Parathyroid adenoma (tissue), 2 donors: Measurements from ENCODE around the gene ZMYND15.
A peak's percentile ranks its signal among the peaks of the same experiment; 100 is the strongest.
"Not testable (repeated sequence)": the region's sequence is repeated elsewhere in the genome, so short reads cannot be mapped to it uniquely, and the experiment has no call there.

ENCODE experiments used
- H2AFZ ChIP-seq: fragments of 300-600 bp; sonication (generic); one replicate; pipeline ENCODE4 v1.7.0; 2017; ENCODE audit warnings: antibody characterized with exemption, mild to moderate bottlenecking
- H3K27ac ChIP-seq: fragments of 300-600 bp; sonication (generic); one replicate; pipeline ENCODE4 v1.7.0; 2017
- H3K27me3 ChIP-seq: fragments of 300-600 bp; sonication (generic); one replicate; pipeline ENCODE4 v1.7.0; 2017; ENCODE audit warnings: low read length; ENCODE audit not compliant: control insufficient read depth, insufficient read depth
- H3K36me3 ChIP-seq: fragments of 300-600 bp; sonication (generic); one replicate; pipeline ENCODE4 v1.7.0; 2017; ENCODE audit warnings: low read length; ENCODE audit not compliant: control insufficient read depth, insufficient read depth
- H3K4me1 ChIP-seq: fragments of 300-600 bp; sonication (generic); one replicate; pipeline ENCODE4 v1.7.0; 2017; ENCODE audit warnings: control low read depth
- H3K4me2 ChIP-seq: fragments of 300-600 bp; sonication (generic); one replicate; pipeline ENCODE4 v1.7.0; 2017; ENCODE audit warnings: low read length
- H3K4me3 ChIP-seq: fragments of 300-600 bp; sonication (generic); one replicate; pipeline ENCODE4 v1.7.0; 2017; ENCODE audit warnings: low read depth, low read length
- H3K79me2 ChIP-seq: fragments of 300-600 bp; sonication (generic); one replicate; pipeline ENCODE4 v1.7.0; 2017; ENCODE audit warnings: control low read depth
- H3K9ac ChIP-seq: fragments of 300-600 bp; sonication (generic); one replicate; pipeline ENCODE4 v1.7.0; 2017; ENCODE audit warnings: mild to moderate bottlenecking
- H3K9me3 ChIP-seq: fragments of 300-600 bp; sonication (generic); one replicate; pipeline ENCODE4 v1.7.0; 2017; ENCODE audit warnings: low read length; ENCODE audit not compliant: control insufficient read depth
- CTCF ChIP-seq: fragments of 300-600 bp; sonication (generic); IDR thresholded peaks from one replicate; pipeline ENCODE4 v1.7.0; 2017; ENCODE audit warnings: antibody characterized with exemption, mild to moderate bottlenecking
- donor health status: primary hyperparathyroidism.

Gene ZMYND15

GRCh38 chr17:4739122-4740024 lies at the start of gene ZMYND15, which contains the start of gene CXCL16:
Gene ZMYND15, plus strand, starts transcription at chr17:4739833. Its CDS starts 716 bp downstream, at chr17:4740549.
Gene CXCL16, minus strand, starts transcription at chr17:4739928. Its CDS starts 589 bp downstream, at chr17:4739339.
- peak within 1 kb of the TSS; percentile 97 for H3K4me2 ChIP-seq
- peak within 1 kb of the TSS; percentile 89 for H3K9ac ChIP-seq
- TF ChIP-seq CTCF = no peak
- no peaks in the 10 kb centered on the region for H3K79me2 ChIP-seq
- H3K27ac ChIP-seq = peak within 1 kb of the TSS; percentile 77
- H3K4me1 ChIP-seq = peaks cover 5% of the 10 kb centered on the region
- H3K9me3 ChIP-seq = no peaks in the 10 kb centered on the region
- peak within 1 kb of the TSS; percentile 85 for H3K4me3 ChIP-seq
- H2AFZ ChIP-seq = peak within 1 kb of the TSS; percentile 99
- no peaks in the 10 kb centered on the region for H3K36me3 ChIP-seq
- no peaks in the 10 kb centered on the region for H3K27me3 ChIP-seq

GRCh38 chr17:4689872-4690271 lies 49.8 kb upstream of the ZMYND15 start:
- H3K36me3 ChIP-seq, H3K4me2 ChIP-seq, H3K27me3 ChIP-seq, H3K4me1 ChIP-seq, H3K4me3 ChIP-seq, H2AFZ ChIP-seq, H3K9me3 ChIP-seq, H3K27ac ChIP-seq, H3K9ac ChIP-seq: not testable (repeated sequence)
- peaks cover 34% of the 10 kb centered on the region for H3K79me2 ChIP-seq

GRCh38 chr17:4690745-4691144 lies 48.9 kb upstream of the ZMYND15 start:
- no peak for TF ChIP-seq CTCF
- H3K4me2 ChIP-seq = no peak overlapping the region
- H3K27me3 ChIP-seq = no peaks in the 10 kb centered on the region
- H3K9me3 ChIP-seq = no peaks in the 10 kb centered on the region
- H3K4me3 ChIP-seq = no peak overlapping the region
- H2AFZ ChIP-seq = no peak overlapping the region
- H3K79me2 ChIP-seq = peaks cover 36% of the 10 kb centered on the region
- H3K36me3 ChIP-seq = no peaks in the 10 kb centered on the region
- H3K27ac ChIP-seq = no peak overlapping the region
- H3K9ac ChIP-seq = no peak overlapping the region
- H3K4me1 ChIP-seq = peaks cover 4% of the 10 kb centered on the region

GRCh38 chr17:4691686-4692085 lies 47.9 kb upstream of the ZMYND15 start:
- Histone ChIP-seq H3K4me1 (no peaks in the 10 kb centered on the region), H3K36me3 (no peaks in the 10 kb centered on the region), H3K27ac (no peak overlapping the region), H3K9me3 (no peaks in the 10 kb centered on the region), H3K79me2 (peaks cover 30% of the 10 kb centered on the region), H2AFZ (no peak overlapping the region), H3K4me3 (no peak overlapping the region), H3K9ac (no peak overlapping the region), H3K4me2 (no peak overlapping the region), H3K27me3 (no peaks in the 10 kb centered on the region)
- no peak for TF ChIP-seq CTCF

- no peak overlapping the region for H3K27ac ChIP-seq
- no peak overlapping the region for H3K4me2 ChIP-seq
- no peak overlapping the region for H2AFZ ChIP-seq
- H3K79me2 ChIP-seq = peaks cover 26% of the 10 kb centered on the region
- no peaks in the 10 kb centered on the region for H3K27me3 ChIP-seq
- H3K9me3 ChIP-seq = no peaks in the 10 kb centered on the region
- no peak for TF ChIP-seq CTCF
- no peaks in the 10 kb centered on the region for H3K36me3 ChIP-seq
- H3K4me1 ChIP-seq = no peaks in the 10 kb centered on the region
- no peak overlapping the region for H3K9ac ChIP-seq
- H3K4me3 ChIP-seq = no peak overlapping the region
These were observed 46.2 kb upstream of the ZMYND15 start for GRCh38 chr17:4693416-4693815.
